ENCODE results near the gene FBLN5. TPM values are rescaled to one million over a fixed set of nuclear protein-coding genes. Genes with fewer than 3 reads are reported as not detected.

The FBLN5 gene
- total RNA-seq, 1 experiment from 2014 or later: 1.0 TPM

DNA sequence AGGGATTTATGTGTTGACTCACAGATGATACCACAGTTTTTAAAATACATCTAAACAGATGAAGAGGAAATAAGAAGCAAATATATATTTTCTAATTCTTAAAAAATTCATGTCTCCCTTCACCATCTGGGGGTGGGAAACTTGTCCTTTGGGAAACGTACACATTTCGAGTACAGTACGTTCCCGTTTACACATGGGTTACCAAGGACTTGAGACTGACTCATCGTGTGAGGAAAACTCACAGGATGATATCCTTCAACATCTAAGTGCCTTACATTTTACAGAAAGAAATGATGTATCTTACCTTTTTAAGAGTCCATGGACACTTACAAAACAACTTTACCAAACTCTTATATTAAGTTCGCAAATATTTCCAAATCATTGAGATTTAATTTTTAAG, 16.0 kb upstream of the FBLN5 start:
- Histone ChIP-seq H3K9ac (ENCODE audit: extremely low read depth, insufficient read length, low read length) (no peak overlapping the region), H2BK15ac (ENCODE audit: low read depth, low read length) (no peak overlapping the region), H3K56ac (ENCODE audit: insufficient read length, low read depth, low read length) (no peak overlapping the region), H3K79me2 (ENCODE audit: insufficient read depth, low read length) (no peaks in the 10 kb centered on the region), H3K27me3 (ENCODE audit: insufficient read depth, low read length) (no peaks in the 10 kb centered on the region), H3K4ac (ENCODE audit: low read depth, low read length) (no peak overlapping the region), H2BK5ac (ENCODE audit: insufficient read length, low read length) (no peak overlapping the region), H4K8ac (replicated peaks; ENCODE audit: insufficient read length, low read depth, low read length) (no peak overlapping the region), H4K20me1 (ENCODE audit: control insufficient read depth, insufficient read depth, insufficient read length) (no peaks in the 10 kb centered on the region), H4K5ac (ENCODE audit: insufficient read length, low read depth, low read length) (no peak overlapping the region), H2BK20ac (ENCODE audit: low read depth, low read length, poor library complexity, severe bottlenecking) (no peak overlapping the region), H2BK120ac (ENCODE audit: low read depth, low read length, poor library complexity, severe bottlenecking) (no peak overlapping the region), H2AK5ac (ENCODE audit: insufficient read length, low read length) (no peak overlapping the region), H3K4me2 (ENCODE audit: insufficient read depth, insufficient read length, low read length) (no peak overlapping the region), H3K4me1 (ENCODE audit: insufficient read depth, low read length) (no peaks in the 10 kb centered on the region), H3K79me1 (ENCODE audit: insufficient read depth, low read depth, low read length, poor library complexity, severe bottlenecking) (no peaks in the 10 kb centered on the region), H3K18ac (ENCODE audit: insufficient read length, low read depth, low read length) (no peak overlapping the region), H3K23ac (ENCODE audit: insufficient read length, low read depth, low read length) (no peak overlapping the region), H3T11ph (ENCODE audit: low read length) (no peak overlapping the region), H3K14ac (ENCODE audit: insufficient read depth, low read length) (no peak overlapping the region), H2AFZ (ENCODE audit: low read length) (no peak overlapping the region), H3K23me2 (ENCODE audit: insufficient read length, low read depth, low read length, poor library complexity, severe bottlenecking) (no peaks in the 10 kb centered on the region), H3K9me3 (ENCODE audit: control insufficient read depth, low read depth, low read length) (no peaks in the 10 kb centered on the region), H4K91ac (ENCODE audit: insufficient read length, low read depth, low read length) (no peak overlapping the region), H2BK12ac (ENCODE audit: insufficient read length, low read depth, low read length) (no peak overlapping the region), H3K27ac (ENCODE audit: insufficient read length, low read depth, low read length) (no peak overlapping the region)
- TF ChIP-seq, protein P1, sequence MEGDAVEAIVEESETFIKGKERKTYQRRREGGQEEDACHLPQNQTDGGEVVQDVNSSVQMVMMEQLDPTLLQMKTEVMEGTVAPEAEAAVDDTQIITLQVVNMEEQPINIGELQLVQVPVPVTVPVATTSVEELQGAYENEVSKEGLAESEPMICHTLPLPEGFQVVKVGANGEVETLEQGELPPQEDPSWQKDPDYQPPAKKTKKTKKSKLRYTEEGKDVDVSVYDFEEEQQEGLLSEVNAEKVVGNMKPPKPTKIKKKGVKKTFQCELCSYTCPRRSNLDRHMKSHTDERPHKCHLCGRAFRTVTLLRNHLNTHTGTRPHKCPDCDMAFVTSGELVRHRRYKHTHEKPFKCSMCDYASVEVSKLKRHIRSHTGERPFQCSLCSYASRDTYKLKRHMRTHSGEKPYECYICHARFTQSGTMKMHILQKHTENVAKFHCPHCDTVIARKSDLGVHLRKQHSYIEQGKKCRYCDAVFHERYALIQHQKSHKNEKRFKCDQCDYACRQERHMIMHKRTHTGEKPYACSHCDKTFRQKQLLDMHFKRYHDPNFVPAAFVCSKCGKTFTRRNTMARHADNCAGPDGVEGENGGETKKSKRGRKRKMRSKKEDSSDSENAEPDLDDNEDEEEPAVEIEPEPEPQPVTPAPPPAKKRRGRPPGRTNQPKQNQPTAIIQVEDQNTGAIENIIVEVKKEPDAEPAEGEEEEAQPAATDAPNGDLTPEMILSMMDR (conservative IDR thresholded peaks at IDR 0.05): no peak
- no peak for DNase-seq
- Mint-ChIP-seq H3K9me3 (no peaks in the 10 kb centered on the region), H3K36me3 (ENCODE audit: insufficient read depth in 1 of 3, low read depth in 3 of 3) (peaks cover under 1 to 3% (median 2%) of the 10 kb centered on the region in 3 experiments; a peak in 4 of 7 replicates), H3K4me1 (peaks cover 0 to 4% of the 10 kb centered on the region in 2 experiments; a peak in 1 of 4 replicates), H3K27me3 (ENCODE audit: low read depth) (no peaks in the 10 kb centered on the region), H3K27ac (no peak overlapping the region), H3K4me3 (no peak overlapping the region)
- WGBS (ENCODE audit: extremely low coverage, insufficient read length, low lambda C conversion rate): 100% methylated on average over 1 of the region's 6 CpGs

Data from H9 (cell line).